H1 (cell line): Measurements from ENCODE around the gene SDF2. TPM values are rescaled to one million over a fixed set of nuclear protein-coding genes. Genes with fewer than 3 reads are reported as not detected.

Experiments used
- ASH2L ChIP-seq: fragments of 200-600, 300-600 bp; sonication (generic); IDR thresholded peaks from one replicate; pipeline ENCODE4 v1.7.1; 2017; ENCODE audit warnings: low read length
- BRCA1 ChIP-seq: IDR thresholded peaks from 2 replicates; pipeline ENCODE4 v1.6.1; 2012; ENCODE audit warnings: low read depth, low read length, improper control_type of control experiment
- CTBP2 ChIP-seq: IDR thresholded peaks from 2 replicates; pipeline ENCODE4 v1.7.0; 2011; ENCODE audit warnings: borderline replicate concordance, mild to moderate bottlenecking, moderate library complexity, mixed read lengths, low read length; ENCODE audit not compliant: insufficient read depth, insufficient read length
- EGR1 ChIP-seq: IDR thresholded peaks from 2 replicates; pipeline ENCODE4 v1.6.1; 2011; ENCODE audit warnings: low read depth, low read length, borderline replicate concordance
- EZH2 ChIP-seq: fragments of 200-600 bp; sonication (generic); IDR thresholded peaks from 2 replicates; pipeline ENCODE4 v1.7.1; 2012; ENCODE audit warnings: low read depth, mild to moderate bottlenecking, moderate library complexity, low read length, inconsistent platforms; ENCODE audit not compliant: severe bottlenecking
- FOSL1 ChIP-seq: IDR thresholded peaks from 2 replicates; pipeline ENCODE4 v1.6.1; 2011; ENCODE audit warnings: mild to moderate bottlenecking, low read depth, low read length, moderate library complexity; ENCODE audit not compliant: insufficient read depth
- JUND ChIP-seq: IDR thresholded peaks from 2 replicates; pipeline ENCODE4 v1.6.1; 2011; ENCODE audit warnings: mild to moderate bottlenecking, improper control_type of control experiment, low read length
- KDM4A ChIP-seq: IDR thresholded peaks from one replicate; pipeline ENCODE4 v1.7.1; 2012; ENCODE audit warnings: low read depth, mild to moderate bottlenecking, moderate library complexity, low read length, inconsistent platforms; ENCODE audit not compliant: severe bottlenecking
- NANOG ChIP-seq: IDR thresholded peaks from 2 replicates; pipeline ENCODE4 v1.6.1; 2011; ENCODE audit warnings: low read length, low read depth, mild to moderate bottlenecking, inconsistent platforms; ENCODE audit not compliant: insufficient read depth, poor library complexity, severe bottlenecking
- PHF8 ChIP-seq: fragments of 200-600 bp; sonication (generic); conservative IDR thresholded peaks from 2 replicates; pipeline ENCODE4 v1.7.1; 2012; ENCODE audit warnings: low read depth, mild to moderate bottlenecking, inconsistent platforms, low read length, moderate library complexity
- POLR2A ChIP-seq, 2 experiments: IDR thresholded peaks; 1 replicate in 1 of 2; 2 replicates in 1 of 2; pipeline ENCODE4 v1.6.1; 2011; ENCODE audit warnings: low read depth in 2 of 2, low read length in 2 of 2, mild to moderate bottlenecking in 2 of 2; ENCODE audit errors: control extremely low read depth in 1 of 2
- POLR2AphosphoS5 ChIP-seq: IDR thresholded peaks from 2 replicates; pipeline ENCODE4 v1.6.1; 2011; ENCODE audit warnings: low read depth, low read length
- SP1 ChIP-seq: IDR thresholded peaks from 2 replicates; pipeline ENCODE4 v1.6.1; 2011; ENCODE audit warnings: low read depth, low read length
- SUZ12 ChIP-seq: fragments of 200-600 bp; sonication (generic); IDR thresholded peaks from 2 replicates; pipeline ENCODE4 v1.6.1; 2012; ENCODE audit warnings: mild to moderate bottlenecking, inconsistent platforms, low read length, moderate library complexity, mixed read lengths
- polyA plus RNA-seq, 7 experiments: library from polyadenylated mRNA; depleted of rRNA in 3 of 7; stranded (reverse) in 5 of 7; unstranded in 2 of 7; fragments of >200 nt in 5 of 7; fragments of 200-250 nt in 2 of 7; gene quantifications; 1 replicate in 5 of 7; 2 replicates in 1 of 7; 4 replicates in 1 of 7; pipeline versions ENCODE4 v1.2.1 to v1.2.3, GENCODE V29; 2011 to 2013; ENCODE audit warnings: missing spikeins in 2 of 7, mixed read lengths in 2 of 7
- total RNA-seq: library from RNA; stranded (reverse); fragmentation: NEBNext Ultra II Directional; extraction: Animal tissue kit (Norgen Biotek cat#: 25700); gene quantifications from 2 replicates; pipeline ENCODE4 v1.2.1, GENCODE V29; 2021
- TF ChIP-seq, protein P1 (sequence below): IDR thresholded peaks from 2 replicates; pipeline ENCODE4 v1.6.1; 2011; ENCODE audit warnings: low read depth, mild to moderate bottlenecking, low read length; ENCODE audit not compliant: insufficient read depth

SDF2 gene
- total and polyA plus RNA-seq, 2 of the 8 experiments (the other 6 are each of a cell fraction or from before 2014, with no cell fraction given): 44.8 to 65.4 TPM

DNA sequence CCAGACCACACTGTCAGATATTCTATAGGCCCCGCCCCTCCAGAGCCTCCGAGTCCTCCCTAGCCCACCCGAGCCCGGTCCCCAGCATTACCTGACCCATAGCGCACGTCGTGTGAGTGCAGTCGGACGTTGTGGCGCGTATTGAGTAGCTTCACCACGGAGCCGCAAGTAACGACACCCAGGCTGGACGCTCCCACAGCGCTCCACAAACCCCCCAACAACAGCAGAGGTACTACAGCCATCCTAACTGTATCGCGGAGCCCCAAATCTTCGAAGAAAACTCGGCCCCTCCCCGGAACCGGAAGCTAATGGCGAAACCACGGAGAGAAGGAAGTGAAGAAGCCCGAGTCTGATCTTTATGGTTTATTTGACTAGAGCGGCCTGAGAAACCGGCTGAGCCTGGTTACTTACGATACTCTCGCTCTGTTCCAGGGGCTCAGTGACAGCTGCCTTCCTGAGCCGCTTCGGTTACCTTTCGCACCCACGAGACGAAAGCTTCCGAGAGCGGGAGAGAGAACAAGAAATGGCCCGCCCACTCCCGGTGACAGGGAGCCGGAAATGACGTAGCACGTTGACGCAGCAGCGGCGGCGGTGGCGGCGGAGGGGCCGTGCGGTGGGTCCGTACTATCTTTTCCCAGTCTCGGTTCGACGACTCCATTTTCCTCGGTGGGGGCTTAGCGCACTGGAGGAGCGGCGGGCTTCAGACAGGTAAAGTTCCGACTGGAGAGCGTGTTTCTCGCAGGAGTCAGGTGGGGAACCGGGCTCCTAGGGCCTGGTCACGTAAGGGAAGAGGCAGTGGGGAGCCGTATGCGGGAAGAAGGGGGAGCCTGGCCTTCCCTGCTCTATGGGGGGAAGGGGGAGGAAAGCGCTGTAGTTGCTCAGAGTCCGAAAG, at the start of gene SDF2, which contains the start of gene SUPT6H (continued):
- TF ChIP-seq EGR1 (no peak; the same call in 1 of the 2 replicates), BRCA1 (no peak), SP1 (no peak), EZH2 (no peak), JUND (no peak), PHF8 (peak; percentile 86), NANOG (no peak), SUZ12 (no peak), FOSL1 (no peak), ASH2L (peak; percentile 91), POLR2AphosphoS5 (peak; percentile 79), POLR2A (IDR thresholded peaks at IDR 0.05; ENCODE audit: control extremely low read depth in 1 of 2, low read depth in 2 of 2, low read length in 2 of 2) (peak; percentile 75 to 76; a peak in 2 of 3 replicates), CTBP2 (no peak), KDM4A (peak; percentile 86)
- TF ChIP-seq, protein P1, sequence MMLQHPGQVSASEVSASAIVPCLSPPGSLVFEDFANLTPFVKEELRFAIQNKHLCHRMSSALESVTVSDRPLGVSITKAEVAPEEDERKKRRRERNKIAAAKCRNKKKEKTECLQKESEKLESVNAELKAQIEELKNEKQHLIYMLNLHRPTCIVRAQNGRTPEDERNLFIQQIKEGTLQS: no peak
